Measurements from ENCODE around the gene TCERG1.
A peak's percentile ranks its signal among the peaks of the same experiment; 100 is the strongest.

Gene TCERG1

GRCh38 chr5:146409054-146409671 lies 38.0 kb upstream of the TCERG1 start:
- no peak for TF ChIP-seq CTCF (IDR thresholded peaks at IDR 0.05; ENCODE audit: low read depth, low read length, missing control alignments)
- peak; percentile 63 for DNase-seq (ENCODE audit: low read depth)
- H3K4me3 ChIP-seq (ENCODE audit: low read depth, low read length), result peak overlapping the region; percentile 11
- in situ Hi-C loops (cut with HindIII; ENCODE audit: low sequenced_read_pairs), result no loop called here

GRCh38 chr5:146410272-146410671 lies 36.9 kb upstream of the TCERG1 start:
- in situ Hi-C loops (cut with HindIII; ENCODE audit: low sequenced_read_pairs), result no loop called here
- TF ChIP-seq CTCF (IDR thresholded peaks at IDR 0.05; ENCODE audit: low read depth, low read length, missing control alignments), result no peak
- DNase-seq (ENCODE audit: low read depth), result no peak
- no peak overlapping the region for H3K4me3 ChIP-seq (ENCODE audit: low read depth, low read length)

DNA sequence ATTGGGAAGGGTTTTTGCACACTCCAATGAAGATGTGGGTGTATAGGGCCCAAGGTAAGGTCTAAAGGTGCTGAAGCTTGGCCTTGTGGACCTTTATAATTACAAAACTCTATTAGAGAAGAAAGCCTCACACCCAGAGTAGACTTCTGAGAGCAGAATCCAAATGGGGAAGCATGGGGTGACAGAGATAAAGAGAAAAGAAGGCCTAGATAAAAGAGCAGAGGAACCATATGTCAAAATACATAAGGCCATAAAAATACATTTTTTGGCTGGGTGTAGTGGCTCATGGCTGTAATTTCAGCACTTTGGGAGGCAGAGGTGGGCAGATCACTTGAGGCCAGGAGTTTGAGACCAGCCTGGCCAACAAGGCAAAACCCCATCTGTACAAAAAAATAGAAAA lies 27.4 kb upstream of the TCERG1 start:
- no peak overlapping the region for H3K4me3 ChIP-seq (ENCODE audit: low read depth, low read length)
- in situ Hi-C loops (cut with HindIII; ENCODE audit: low sequenced_read_pairs), result no loop called here
- no peak for TF ChIP-seq CTCF (IDR thresholded peaks at IDR 0.05; ENCODE audit: low read depth, low read length, missing control alignments)
- no peak for DNase-seq (ENCODE audit: low read depth)

DNA sequence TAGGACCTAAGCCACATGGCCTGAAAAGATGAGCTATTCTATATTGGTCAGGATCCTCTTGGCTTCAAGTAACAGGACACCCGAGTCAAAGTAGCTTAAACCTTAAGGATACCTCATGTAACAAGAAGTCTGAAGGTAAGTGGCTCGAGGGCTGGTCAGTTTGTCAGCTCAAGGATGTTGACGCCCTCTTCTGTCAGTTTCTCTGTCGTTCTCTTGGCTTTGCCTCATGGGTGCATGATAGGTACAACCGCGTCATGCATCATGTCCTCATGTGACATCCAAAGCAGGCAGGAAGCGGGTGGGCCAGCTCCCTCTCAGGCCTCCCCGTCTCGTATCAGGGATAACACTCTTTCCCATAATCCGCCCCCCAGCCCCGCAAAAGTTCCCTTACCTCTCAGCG lies 22.1 kb upstream of the TCERG1 start:
- no peak for DNase-seq (ENCODE audit: low read depth)
- no peak overlapping the region for H3K4me3 ChIP-seq (ENCODE audit: low read depth, low read length)
- in situ Hi-C loops (cut with HindIII; ENCODE audit: low sequenced_read_pairs), result no loop called here
- TF ChIP-seq CTCF (IDR thresholded peaks at IDR 0.05; ENCODE audit: low read depth, low read length, missing control alignments), result no peak

GRCh38 chr5:146426305-146426704 lies 20.8 kb upstream of the TCERG1 start:
- H3K4me3 ChIP-seq (ENCODE audit: low read depth, low read length), result no peak overlapping the region
- DNase-seq (ENCODE audit: low read depth), result no peak
- in situ Hi-C loops (cut with HindIII; ENCODE audit: low sequenced_read_pairs), result no loop called here
- no peak for TF ChIP-seq CTCF (IDR thresholded peaks at IDR 0.05; ENCODE audit: low read depth, low read length, missing control alignments)

DNA sequence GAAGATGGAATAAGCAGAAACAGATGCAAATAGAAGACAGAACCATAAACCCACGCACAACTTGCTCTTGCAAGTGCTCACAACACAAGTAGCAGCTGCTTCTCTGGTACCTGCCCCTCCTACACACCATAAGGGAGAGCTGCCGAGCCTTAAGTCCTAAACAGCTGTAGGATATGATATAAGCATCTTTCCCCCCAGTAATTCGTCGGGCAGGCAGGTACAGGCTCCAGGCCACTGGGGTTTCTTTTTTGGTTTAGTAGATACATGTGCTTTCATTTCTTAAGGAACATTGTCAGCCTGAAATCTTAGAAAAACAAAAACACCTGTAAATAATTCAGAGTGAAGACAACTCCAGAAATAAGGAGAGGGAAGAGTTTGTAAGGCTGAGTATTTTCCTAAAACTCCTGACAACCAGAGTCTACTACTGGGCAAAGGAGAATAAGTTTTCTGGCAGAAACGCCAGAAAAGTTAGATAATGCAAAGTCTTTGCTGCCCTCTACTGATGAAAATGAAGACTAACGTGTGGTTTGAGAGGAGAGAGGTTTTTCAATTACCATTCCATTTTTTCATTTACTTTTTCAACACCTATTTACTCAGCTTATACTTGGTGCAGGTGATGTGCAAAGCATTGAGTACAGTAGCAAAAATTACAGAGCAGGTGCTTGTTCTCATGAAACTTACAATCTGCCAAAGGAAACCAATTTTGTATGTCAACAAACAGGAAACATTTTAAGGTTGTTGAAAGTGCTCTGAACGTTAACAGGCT lies 20.1 kb upstream of the TCERG1 start:
- peak; percentile 52 for TF ChIP-seq CTCF (IDR thresholded peaks at IDR 0.05; ENCODE audit: low read depth, low read length, missing control alignments)
- H3K4me3 ChIP-seq (ENCODE audit: low read depth, low read length), result no peak overlapping the region
- in situ Hi-C loops (cut with HindIII; ENCODE audit: low sequenced_read_pairs), result no loop called here
- DNase-seq (ENCODE audit: low read depth), result peak; percentile 18

Measured in astrocyte of the cerebellum (primary cell).